A549 (cell line): ENCODE measurements around the gene CD99.

Experiments
- CEBPB ChIP-seq, 2 experiments: fragments of >200 bp in 1 of 2; sonication (Bioruptor Twin) in 1 of 2; formaldehyde crosslinking in 1 of 2; IDR thresholded peaks; 2 replicates each; pipeline ENCODE4 v1.6.1; 2012 to 2016
- CTCF ChIP-seq: fragments of >200 bp; sonication (Bioruptor Twin); formaldehyde crosslinking; IDR thresholded peaks from 3 replicates; pipeline ENCODE4 v1.5.1; 2016
- HMGXB4 ChIP-seq: fragments of 250-450 bp; sonication (Bioruptor Pico); IDR thresholded peaks from 2 replicates; pipeline ENCODE4 v1.5.0; 2021; ENCODE audit warnings: mild to moderate bottlenecking, moderate library complexity, borderline replicate concordance
- MYC ChIP-seq: IDR thresholded peaks from 2 replicates; pipeline ENCODE4 v1.6.1; 2012; ENCODE audit warnings: mild to moderate bottlenecking, inconsistent platforms, low read length, improper control_type of control experiment, borderline replicate concordance
- POLR2AphosphoS2 ChIP-seq: conservative IDR thresholded peaks from 2 replicates; pipeline ENCODE4 v1.6.1; 2012; ENCODE audit warnings: low read length, improper control_type of control experiment, inconsistent platforms
- REST ChIP-seq: fragments of 200-600 bp; sonication (generic); IDR thresholded peaks from 2 replicates; pipeline ENCODE4 v1.6.1; 2016; ENCODE audit warnings: antibody characterized with exemption, mild to moderate bottlenecking, moderate library complexity

- TF ChIP-seq HMGXB4 (CRISPR knock-in tag) = no peak
- no peak for TF ChIP-seq CTCF
- no peak for TF ChIP-seq POLR2AphosphoS2
- no peak for TF ChIP-seq CEBPB (IDR thresholded peaks at IDR 0.05)
- no peak for TF ChIP-seq REST
- TF ChIP-seq MYC = no peak
Measured at GRCh38 chrX:2665387-2666304, 25.4 kb upstream of the CD99 start.
